Activated gamma-delta T cell treated with Interleukin-2 at 50 U/mL for 16 hours (primary cell): ENCODE measurements around the gene PER2.
A peak's percentile ranks its signal among the peaks of the same experiment; 100 is the strongest.

ENCODE experiments used
- DNase-seq: peaks from one replicate; pipeline ENCODE4 v3.0.0-alpha.2; 2020

Gene PER2

GRCh38 chr2:238263204-238264071 lies 25.0 kb downstream of the PER2 start:
- peak; percentile 73 for DNase-seq

- DNase-seq, result no peak
These were observed 25.8 kb downstream of the PER2 start for GRCh38 chr2:238262496-238263122.

GRCh38 chr2:238261718-238262375 lies 26.6 kb downstream of the PER2 start:
- no peak for DNase-seq

- no peak for DNase-seq
These were observed 27.5 kb downstream of the PER2 start for GRCh38 chr2:238260883-238261282.

GRCh38 chr2:238259061-238260020 lies 29.1 kb downstream of the PER2 start:
- no peak for DNase-seq

- DNase-seq, result no peak
These were observed 30.4 kb downstream of the PER2 start for GRCh38 chr2:238257786-238258700.

GRCh38 chr2:238256594-238257104 lies 31.8 kb downstream of the PER2 start:
- peak; percentile 63 for DNase-seq

- no peak for DNase-seq
These were observed 32.3 kb downstream of the PER2 start for GRCh38 chr2:238256111-238256510.

GRCh38 chr2:238255636-238256035 lies 32.8 kb downstream of the PER2 start:
- no peak for DNase-seq

- DNase-seq, result no peak
These were observed 33.3 kb downstream of the PER2 start for GRCh38 chr2:238255151-238255551.

GRCh38 chr2:238254095-238254723 lies 34.2 kb downstream of the PER2 start:
- DNase-seq, result no peak

GRCh38 chr2:238252766-238253630 lies 35.4 kb downstream of the PER2 start:
- no peak for DNase-seq

- no peak for DNase-seq
These were observed 36.4 kb downstream of the PER2 start for GRCh38 chr2:238251986-238252385.

GRCh38 chr2:238251331-238251730 lies 37.1 kb downstream of the PER2 start:
- DNase-seq, result no peak

- DNase-seq, result no peak
These were observed 37.5 kb downstream of the PER2 start for GRCh38 chr2:238250896-238251295.

GRCh38 chr2:238247841-238248453 lies 40.5 kb downstream of the PER2 start:
- no peak for DNase-seq

- DNase-seq, result no peak
These were observed 41.2 kb downstream of the PER2 start for GRCh38 chr2:238247002-238247822.

GRCh38 chr2:238244151-238244550 lies 44.3 kb downstream of the PER2 start:
- DNase-seq, result no peak
